SKM-1 treated with dmso at 0.1 percent for 144 hours (cell line): ENCODE measurements around the gene ANKRD12.

Source experiments
- DNase-seq: peaks from one replicate; lab custom pipeline; 2025; ENCODE audit not compliant: unreplicated experiment; lab: John Stamatoyannopoulos, UW

ANKRD12 gene

DNA sequence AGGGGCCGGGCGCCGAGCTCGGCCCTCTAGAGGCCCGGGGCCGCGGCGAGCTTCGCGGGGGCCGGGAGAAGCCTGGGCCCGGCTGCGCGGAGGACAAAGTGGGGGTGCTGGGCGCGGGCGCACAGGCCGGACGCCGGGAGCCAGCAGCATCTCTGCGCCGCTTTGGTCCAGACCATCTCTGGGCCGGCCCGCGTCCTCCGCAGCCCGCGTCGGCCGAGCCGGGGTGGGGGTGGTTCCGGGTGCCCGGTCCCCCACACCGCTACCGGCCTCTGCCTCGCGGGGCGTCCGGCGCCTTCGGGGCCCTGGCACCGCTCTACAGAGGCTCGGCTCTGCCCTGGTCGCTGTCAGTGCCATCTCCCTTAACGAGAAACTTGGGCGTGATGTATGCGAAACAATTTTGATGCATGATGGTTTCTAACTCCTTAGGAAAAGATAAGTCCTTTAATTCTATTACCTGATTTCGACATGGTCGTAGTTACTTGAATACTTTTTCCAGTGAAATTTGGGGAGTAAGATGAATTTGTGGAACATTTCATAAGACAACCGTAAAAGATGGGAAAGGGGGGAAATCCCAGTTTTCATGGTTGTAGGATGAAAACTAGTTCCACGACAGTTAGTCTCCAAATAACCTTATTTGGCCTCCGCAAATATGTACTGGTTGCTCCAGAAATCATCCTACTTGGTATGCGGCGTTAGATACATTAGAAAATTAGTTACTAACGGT, 198.6 kb downstream of the ANKRD12 start:
- no peak for DNase-seq
